ENCODE measurements around the gene FXYD2. TPM values are rescaled to one million over a fixed set of nuclear protein-coding genes. Genes with fewer than 3 reads are reported as not detected.

Gene FXYD2
- total RNA-seq, 2 experiments from 2014 or later = 13.1 to 19.0 TPM

DNA sequence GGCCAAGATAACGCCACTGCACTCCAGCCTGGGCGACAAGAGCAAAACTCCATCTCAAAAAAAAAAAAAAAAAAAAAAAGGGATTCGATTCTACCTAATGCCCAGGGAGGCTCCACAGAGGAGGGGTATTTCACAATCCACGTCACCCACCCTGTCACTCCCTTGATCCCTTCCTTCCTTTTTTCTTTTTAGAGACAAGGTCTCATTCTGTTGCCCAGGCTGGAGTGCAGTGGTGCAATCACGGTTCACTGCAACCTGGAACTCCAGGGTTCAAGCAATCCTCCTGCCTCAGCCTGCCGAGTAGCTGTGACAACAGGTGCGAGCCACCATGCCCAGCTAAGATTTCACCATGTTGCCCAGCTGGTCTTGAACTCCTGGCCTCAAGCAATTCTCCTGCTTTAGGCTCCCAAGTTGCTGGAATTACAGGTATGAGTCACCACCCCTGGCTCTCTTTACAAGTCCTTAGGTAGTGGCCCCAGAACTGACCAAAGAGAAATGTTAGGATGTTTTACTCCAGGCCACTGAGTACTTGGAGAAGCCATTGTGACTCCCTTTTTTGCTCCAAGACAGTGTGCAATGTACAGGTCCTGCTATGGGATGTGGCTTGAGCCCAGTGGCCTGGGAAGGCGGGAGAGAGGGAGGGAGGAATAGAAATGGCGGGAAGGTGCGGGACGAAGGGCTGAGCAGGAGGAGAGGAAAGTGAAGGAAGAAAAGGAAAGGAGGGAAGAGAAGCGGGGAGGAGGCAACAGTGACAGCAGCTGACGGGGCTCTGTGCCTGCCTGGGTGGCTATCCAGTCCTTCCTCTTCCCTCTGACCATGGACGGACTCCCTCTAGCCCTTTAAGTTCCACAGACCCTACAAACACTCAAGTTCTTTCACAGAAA lies 11.8 kb upstream of the FXYD2 start:
- Mint-ChIP-seq H3K27ac (no peak overlapping the region), H3K4me1 (peaks cover 24% of the 10 kb centered on the region), H3K36me3 (peaks cover 1% of the 10 kb centered on the region), H3K9me3 (ENCODE audit: low read depth) (no peaks in the 10 kb centered on the region), H3K27me3 (peaks cover 11% of the 10 kb centered on the region), H3K4me3 (no peak overlapping the region)
- ATAC-seq = no peak
- CTCF ChIA-PET = interaction anchor here (1.2 to 18.2 kb wide), 5 partner anchors 19 to 217 kb away, joined by 4 to 302 read pairs (median 14); no protein-coding TSS in a partner anchor
- DNase-seq = peak; percentile 36

- no peak for ATAC-seq
- H3K27me3 Mint-ChIP-seq = peaks cover 11% of the 10 kb centered on the region
- CTCF ChIA-PET = interaction anchor here (1.6 to 18.2 kb wide), 4 partner anchors 18 to 218 kb away, joined by 7 to 302 read pairs (median 14); no protein-coding TSS in a partner anchor
- DNase-seq = no peak
- H3K36me3 Mint-ChIP-seq = peaks cover 1% of the 10 kb centered on the region
- H3K4me3 Mint-ChIP-seq = no peak overlapping the region
- no peak overlapping the region for H3K27ac Mint-ChIP-seq
- no peaks in the 10 kb centered on the region for H3K9me3 Mint-ChIP-seq (ENCODE audit: low read depth)
- peaks cover 32% of the 10 kb centered on the region for H3K4me1 Mint-ChIP-seq
Measured at GRCh38 chr11:117835576-117835975, 11.0 kb upstream of the FXYD2 start.

GRCh38 chr11:117834838-117835443 lies 10.4 kb upstream of the FXYD2 start:
- DNase-seq (no peak), ATAC-seq (no peak)
- no peaks in the 10 kb centered on the region for H3K9me3 Mint-ChIP-seq (ENCODE audit: low read depth)
- CTCF ChIA-PET = interaction anchor here (1.6 to 18.2 kb wide), 5 partner anchors 9 to 218 kb away, joined by 7 to 302 read pairs (median 15); no protein-coding TSS in a partner anchor
- no peak overlapping the region for H3K27ac Mint-ChIP-seq
- H3K4me1 Mint-ChIP-seq = peaks cover 38% of the 10 kb centered on the region
- no peak overlapping the region for H3K4me3 Mint-ChIP-seq
- H3K36me3 Mint-ChIP-seq = peaks cover 1% of the 10 kb centered on the region
- peaks cover 11% of the 10 kb centered on the region for H3K27me3 Mint-ChIP-seq

DNA sequence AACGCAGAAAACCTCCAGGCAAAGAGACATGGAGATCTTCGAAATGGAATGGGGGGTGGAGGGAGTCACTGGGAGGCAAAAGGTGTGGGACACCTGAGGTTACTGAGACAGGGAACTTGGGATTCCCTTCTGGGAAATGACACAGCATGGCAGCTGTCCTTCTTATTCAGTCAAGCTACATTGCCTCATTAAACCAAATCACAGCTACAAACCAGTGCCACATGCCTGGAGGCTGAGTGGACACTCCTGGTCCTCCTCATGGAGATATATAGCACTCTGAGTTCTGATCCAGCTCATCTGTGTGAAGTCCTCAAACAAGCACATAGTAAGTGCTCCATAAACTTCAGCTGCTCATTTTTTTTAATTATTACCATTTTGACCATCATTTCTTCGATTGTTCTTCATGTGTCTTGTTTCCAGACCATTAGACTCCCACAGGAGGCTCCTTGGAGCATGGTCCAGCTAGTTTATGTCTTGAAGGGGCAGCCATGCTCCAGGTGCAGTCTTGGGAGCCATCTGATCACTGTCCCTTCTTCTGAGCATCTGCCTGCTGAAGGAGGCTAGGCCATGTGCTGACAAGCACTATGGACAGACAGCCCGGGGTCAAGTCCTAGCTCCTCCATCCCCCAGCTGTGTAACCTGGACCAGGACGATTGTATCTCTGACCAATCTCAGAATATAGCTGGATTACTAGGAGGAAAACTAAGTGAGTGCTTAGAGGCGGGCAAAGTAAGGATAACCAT lies 9.7 kb upstream of the FXYD2 start:
- ATAC-seq = no peak
- Mint-ChIP-seq H3K9me3 (ENCODE audit: low read depth) (no peaks in the 10 kb centered on the region), H3K27me3 (peaks cover 10% of the 10 kb centered on the region), H3K36me3 (peaks cover 1% of the 10 kb centered on the region), H3K4me3 (no peak overlapping the region), H3K4me1 (peaks cover 43% of the 10 kb centered on the region), H3K27ac (no peak overlapping the region)
- DNase-seq = peak; percentile 37
- CTCF ChIA-PET = interaction anchor here (1.3 to 18.2 kb wide), 7 partner anchors 10 to 279 kb away, joined by 3 to 302 read pairs (median 15); partner anchors contain the start of gene FXYD2

DNA sequence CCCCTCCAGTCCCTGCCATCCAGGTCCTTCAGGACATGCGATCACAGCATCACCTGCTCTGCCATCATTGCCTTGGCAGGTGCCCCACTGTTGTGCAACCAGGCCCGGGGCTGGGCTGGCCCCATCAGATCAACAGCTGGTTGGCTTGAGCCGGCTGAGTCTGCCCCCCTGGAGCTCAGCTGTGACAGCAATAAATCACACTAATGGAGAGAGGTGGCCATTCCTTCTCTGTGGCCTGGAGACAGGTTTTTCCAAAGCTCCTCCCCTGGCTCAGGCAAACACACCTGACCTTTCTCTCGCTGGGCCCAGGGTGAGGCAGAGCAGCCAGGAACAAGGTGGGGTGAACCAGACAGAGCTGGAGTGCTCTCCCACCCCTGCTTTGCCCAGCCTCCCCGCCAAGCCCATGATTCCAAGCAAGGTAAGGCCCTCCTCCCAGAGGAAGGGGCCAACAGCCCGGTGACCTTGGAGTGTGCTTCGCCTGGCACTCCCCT lies 8.9 kb upstream of the FXYD2 start:
- no peak for ATAC-seq
- DNase-seq = no peak
- Mint-ChIP-seq H3K27ac (no peak overlapping the region), H3K4me1 (peaks cover 44% of the 10 kb centered on the region), H3K36me3 (peaks cover 1% of the 10 kb centered on the region), H3K9me3 (ENCODE audit: low read depth) (no peaks in the 10 kb centered on the region), H3K27me3 (peaks cover 4% of the 10 kb centered on the region), H3K4me3 (no peak overlapping the region)
- CTCF ChIA-PET = interaction anchor here (1.3 to 18.2 kb wide), 7 partner anchors 10 to 280 kb away, joined by 3 to 302 read pairs (median 15); partner anchors contain the start of gene FXYD2

GRCh38 chr11:117832511-117832910 lies 8.0 kb upstream of the FXYD2 start:
- no peaks in the 10 kb centered on the region for H3K9me3 Mint-ChIP-seq (ENCODE audit: low read depth)
- H3K27ac Mint-ChIP-seq = no peak overlapping the region
- H3K4me1 Mint-ChIP-seq = peaks cover 45% of the 10 kb centered on the region

GRCh38 chr11:117831661-117832415 lies 7.3 kb upstream of the FXYD2 start:
- no peak overlapping the region for H3K27ac Mint-ChIP-seq
- H3K36me3 Mint-ChIP-seq = no peaks in the 10 kb centered on the region
- peaks cover 45% of the 10 kb centered on the region for H3K4me1 Mint-ChIP-seq
- no peaks in the 10 kb centered on the region for H3K27me3 Mint-ChIP-seq
- DNase-seq = no peak
- no peaks in the 10 kb centered on the region for H3K9me3 Mint-ChIP-seq (ENCODE audit: low read depth)
- no peak overlapping the region for H3K4me3 Mint-ChIP-seq
- CTCF ChIA-PET = interaction anchor here (0.7 to 18.2 kb wide), 8 partner anchors 9 to 340 kb away, joined by 3 to 302 read pairs (median 12); partner anchors contain the start of gene FXYD2
- no peak for ATAC-seq

More at GRCh38 chr11:117832511-117832910, 8.0 kb upstream of the FXYD2 start:
- Mint-ChIP-seq H3K36me3 (no peaks in the 10 kb centered on the region), H3K4me3 (no peak overlapping the region), H3K27me3 (no peaks in the 10 kb centered on the region)
- DNase-seq = no peak
- ATAC-seq = no peak
- CTCF ChIA-PET = interaction anchor here (0.7 to 18.2 kb wide), 5 partner anchors 9 to 339 kb away, joined by 3 to 302 read pairs (median 16); partner anchors contain the start of gene FXYD2

DNA sequence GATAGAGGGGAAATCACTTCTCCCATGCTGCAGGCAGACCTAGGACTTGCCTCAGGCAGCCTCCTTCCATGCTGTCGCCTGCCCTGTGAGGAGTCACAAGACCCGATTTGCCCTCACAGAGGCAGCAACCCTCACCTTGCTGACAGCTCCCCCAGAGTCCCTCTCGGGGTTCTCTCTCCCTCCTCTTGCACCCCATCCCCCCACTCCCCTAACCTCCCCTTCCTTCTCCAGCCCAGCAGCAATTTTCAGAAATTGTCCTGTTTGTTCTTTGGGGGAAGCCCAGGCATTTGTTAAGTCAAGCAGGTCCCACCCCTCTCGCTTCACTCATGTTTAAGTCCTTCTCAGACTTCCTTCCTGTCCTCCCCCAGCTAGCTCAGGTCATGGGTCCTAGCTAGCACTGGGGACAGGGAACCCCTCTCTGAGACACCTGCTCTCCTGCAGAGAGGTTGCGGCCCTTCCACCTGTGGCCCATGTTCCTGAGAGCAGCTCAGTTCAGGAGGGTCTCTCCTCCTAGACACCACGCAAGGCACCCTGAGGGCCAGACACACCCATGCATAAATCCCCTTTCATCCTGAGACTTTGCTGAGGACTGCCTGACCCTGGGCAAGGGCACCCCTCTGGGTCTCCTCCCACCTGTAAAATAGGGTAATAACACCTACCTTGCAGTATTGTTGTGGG lies 6.3 kb upstream of the FXYD2 start:
- DNase-seq (peak; percentile 46), ATAC-seq (no peak)
- Mint-ChIP-seq H3K36me3 (no peaks in the 10 kb centered on the region), H3K9me3 (ENCODE audit: low read depth) (no peaks in the 10 kb centered on the region), H3K27ac (peak overlapping the region; percentile 70), H3K4me1 (peaks cover 52% of the 10 kb centered on the region), H3K27me3 (no peaks in the 10 kb centered on the region), H3K4me3 (no peak overlapping the region)
- CTCF ChIA-PET = interaction anchor here (0.8 to 18.2 kb wide), 5 partner anchors 13 to 222 kb away, joined by 3 to 302 read pairs (median 11); no protein-coding TSS in a partner anchor

- CTCF ChIA-PET = interaction anchor here (3.0 to 18.2 kb wide), 5 partner anchors 14 to 223 kb away, joined by 11 to 302 read pairs (median 27); no protein-coding TSS in a partner anchor
- Mint-ChIP-seq H3K4me1 (peaks cover 59% of the 10 kb centered on the region), H3K4me3 (no peak overlapping the region), H3K9me3 (ENCODE audit: low read depth) (no peaks in the 10 kb centered on the region), H3K27ac (peak overlapping the region; percentile 70), H3K27me3 (no peaks in the 10 kb centered on the region), H3K36me3 (no peaks in the 10 kb centered on the region)
- DNase-seq = peak; percentile 36
- ATAC-seq = no peak
Measured at GRCh38 chr11:117830072-117830471, 5.5 kb upstream of the FXYD2 start.

DNA sequence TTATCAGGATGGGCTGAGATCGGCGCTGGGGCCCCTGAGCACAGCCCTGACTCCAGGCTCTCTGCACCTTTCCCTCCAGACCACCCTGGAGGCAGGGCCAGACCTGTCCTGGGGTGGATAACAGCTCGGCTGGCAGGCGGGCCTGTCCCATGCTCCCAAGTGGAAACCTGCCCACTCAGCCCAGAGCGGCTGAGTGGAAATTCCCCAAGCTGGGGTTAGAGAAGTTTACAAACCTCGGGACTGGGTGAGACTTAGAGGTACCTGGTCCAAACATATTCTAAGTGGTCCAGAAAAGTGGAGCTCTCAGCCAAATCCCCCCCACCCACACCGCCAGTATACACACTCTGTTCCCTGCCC lies 4.8 kb upstream of the FXYD2 start:
- ATAC-seq (peak; percentile 1), DNase-seq (peak; percentile 40)
- H3K36me3 Mint-ChIP-seq = no peaks in the 10 kb centered on the region
- peaks cover 66% of the 10 kb centered on the region for H3K4me1 Mint-ChIP-seq
- no peaks in the 10 kb centered on the region for H3K9me3 Mint-ChIP-seq (ENCODE audit: low read depth)
- H3K27ac Mint-ChIP-seq = peak overlapping the region; percentile 85
- no peaks in the 10 kb centered on the region for H3K27me3 Mint-ChIP-seq
- CTCF ChIA-PET = interaction anchor here (1.4 to 18.2 kb wide), 5 partner anchors 10 to 224 kb away, joined by 5 to 302 read pairs (median 27); no protein-coding TSS in a partner anchor
- H3K4me3 Mint-ChIP-seq = no peak overlapping the region

GRCh38 chr11:117828611-117829368 lies 4.2 kb upstream of the FXYD2 start:
- Mint-ChIP-seq H3K4me3 (no peak overlapping the region), H3K36me3 (no peaks in the 10 kb centered on the region)

More at GRCh38 chr11:117828611-117829368, 4.2 kb upstream of the FXYD2 start:
- peak; percentile 96 for DNase-seq
- CTCF ChIA-PET = interaction anchor here (1.0 to 18.2 kb wide), 9 partner anchors 10 to 343 kb away, joined by 3 to 302 read pairs (median 7); no protein-coding TSS in a partner anchor
- H3K9me3 Mint-ChIP-seq (ENCODE audit: low read depth) = no peaks in the 10 kb centered on the region
- peaks cover 72% of the 10 kb centered on the region for H3K4me1 Mint-ChIP-seq
- no peaks in the 10 kb centered on the region for H3K27me3 Mint-ChIP-seq
- ATAC-seq = peak; percentile 94
- H3K27ac Mint-ChIP-seq = peak overlapping the region; percentile 85

All from activated CD8-positive, alpha-beta memory T cell treated with anti-CD3 and anti-CD28 coated beads, Interleukin-2, amount 10 ng/mL, durations not matched to agents 7 days and 5 days (primary cell).